Measurements from ENCODE around the gene CCDC175.

The CCDC175 gene

GRCh38 chr14:59588101-59588500, 11.5 kb upstream of the CCDC175 start:
- no peak for DNase-seq (ENCODE audit: low read depth, low spot score)
- no peaks in the 10 kb centered on the region for H3K36me3 ChIP-seq (ENCODE audit: insufficient read depth, low read length)
- H3K9me3 ChIP-seq (ENCODE audit: low read depth, low read length): no peaks in the 10 kb centered on the region
- TF ChIP-seq POLR2AphosphoS5 (IDR thresholded peaks at IDR 0.05; ENCODE audit: borderline replicate concordance, low read depth, low read length) (no peak), EZH2 (IDR thresholded peaks at IDR 0.05) (no peak), FOXP2 (optimal IDR thresholded peaks at IDR 0.05; ENCODE audit: control extremely low read depth, extremely low read length, insufficient read depth) (no peak)
- H3K4me3 ChIP-seq: no peak overlapping the region
- no peak overlapping the region for H3K27ac ChIP-seq
- H3K9ac ChIP-seq (ENCODE audit: insufficient read length): no peak overlapping the region

DNA sequence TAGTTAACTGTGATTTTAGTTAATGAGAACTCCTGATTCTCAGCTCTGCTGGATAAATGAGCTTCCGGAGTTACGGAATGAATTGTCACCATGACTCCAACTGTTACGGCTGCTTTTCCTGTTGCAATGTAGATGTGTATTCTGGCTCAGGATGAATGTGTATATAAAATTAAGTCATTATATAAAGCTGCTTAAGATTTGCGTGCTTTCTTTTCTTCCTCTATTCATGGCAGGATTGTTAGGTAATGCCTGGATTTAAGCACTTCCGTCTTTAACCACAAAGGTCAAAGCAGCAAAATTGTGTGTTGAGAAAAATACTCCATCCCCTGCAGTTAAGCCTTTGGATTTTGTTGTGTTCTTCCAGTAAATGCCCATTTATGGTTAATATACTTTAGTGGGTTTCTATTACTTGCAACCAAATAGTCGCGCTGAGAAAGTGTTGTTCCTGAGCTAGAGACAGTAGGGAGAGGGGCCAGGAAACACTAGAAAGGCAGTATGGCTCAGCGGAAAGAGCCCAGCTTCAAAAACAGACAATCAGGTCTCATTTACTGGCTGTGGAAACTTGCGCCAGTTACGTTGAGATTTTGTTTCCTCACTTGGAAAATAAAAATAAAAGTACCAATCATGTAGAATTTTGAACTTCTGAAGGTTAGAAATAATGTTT, 9.4 kb upstream of the CCDC175 start:
- TF ChIP-seq EZH2 (IDR thresholded peaks at IDR 0.05): no peak
- peak; percentile 47; the same call in 1 of the 2 replicates for TF ChIP-seq POLR2AphosphoS5 (IDR thresholded peaks at IDR 0.05; ENCODE audit: borderline replicate concordance, low read depth, low read length)
- peak; percentile 72 for TF ChIP-seq FOXP2 (optimal IDR thresholded peaks at IDR 0.05; ENCODE audit: control extremely low read depth, extremely low read length, insufficient read depth)
- H3K4me3 ChIP-seq: peak overlapping the region; percentile 58
- peak; percentile 93 for DNase-seq (ENCODE audit: low read depth, low spot score)
- H3K9me3 ChIP-seq (ENCODE audit: low read depth, low read length): no peaks in the 10 kb centered on the region
- H3K27ac ChIP-seq: peak overlapping the region; percentile 88
- H3K36me3 ChIP-seq (ENCODE audit: insufficient read depth, low read length): no peaks in the 10 kb centered on the region
- peak overlapping the region; percentile 72 for H3K9ac ChIP-seq (ENCODE audit: insufficient read length)

DNA sequence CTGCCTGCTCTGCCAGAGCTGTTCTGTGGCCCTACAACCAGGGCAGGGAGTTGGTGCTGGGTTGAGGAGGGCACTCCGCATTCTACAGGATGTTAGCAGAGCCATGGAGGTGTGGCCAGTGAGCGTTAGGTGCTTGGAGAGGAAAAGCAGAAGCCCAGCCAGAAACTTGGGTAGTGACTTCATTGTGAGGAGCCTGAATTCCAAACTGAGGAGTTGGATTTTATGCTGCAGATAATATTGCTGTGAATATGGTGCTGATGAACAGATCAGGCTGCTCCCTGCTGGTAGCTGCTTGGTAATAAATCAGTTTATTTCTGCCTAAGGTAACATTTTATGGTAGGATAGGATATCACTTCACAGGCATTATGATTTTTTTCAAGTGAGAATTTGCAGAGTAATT, 7.1 kb upstream of the CCDC175 start:
- Histone ChIP-seq H3K9ac (ENCODE audit: insufficient read length) (no peak overlapping the region), H3K9me3 (ENCODE audit: low read depth, low read length) (no peaks in the 10 kb centered on the region), H3K27ac (no peak overlapping the region), H3K4me3 (0 out of 2 replicates have a peak overlapping the region, but pooled peaks have one; percentile 13), H3K36me3 (ENCODE audit: insufficient read depth, low read length) (no peaks in the 10 kb centered on the region)
- peak; percentile 40 for DNase-seq (ENCODE audit: low read depth, low spot score)
- TF ChIP-seq EZH2 (IDR thresholded peaks at IDR 0.05) (no peak), POLR2AphosphoS5 (IDR thresholded peaks at IDR 0.05; ENCODE audit: borderline replicate concordance, low read depth, low read length) (no peak; the same call in 1 of the 2 replicates), FOXP2 (optimal IDR thresholded peaks at IDR 0.05; ENCODE audit: control extremely low read depth, extremely low read length, insufficient read depth) (no peak)

- no peak overlapping the region for H3K9ac ChIP-seq (ENCODE audit: insufficient read length)
- H3K36me3 ChIP-seq (ENCODE audit: insufficient read depth, low read length): no peaks in the 10 kb centered on the region
- no peaks in the 10 kb centered on the region for H3K9me3 ChIP-seq (ENCODE audit: low read depth, low read length)
- H3K27ac ChIP-seq: no peak overlapping the region
- no peak overlapping the region for H3K4me3 ChIP-seq
- no peak for DNase-seq (ENCODE audit: low read depth, low spot score)
- TF ChIP-seq EZH2 (IDR thresholded peaks at IDR 0.05) (no peak), POLR2AphosphoS5 (IDR thresholded peaks at IDR 0.05; ENCODE audit: borderline replicate concordance, low read depth, low read length) (no peak), FOXP2 (optimal IDR thresholded peaks at IDR 0.05; ENCODE audit: control extremely low read depth, extremely low read length, insufficient read depth) (no peak)
Measured at GRCh38 chr14:59582845-59583509, 6.4 kb upstream of the CCDC175 start.

DNA sequence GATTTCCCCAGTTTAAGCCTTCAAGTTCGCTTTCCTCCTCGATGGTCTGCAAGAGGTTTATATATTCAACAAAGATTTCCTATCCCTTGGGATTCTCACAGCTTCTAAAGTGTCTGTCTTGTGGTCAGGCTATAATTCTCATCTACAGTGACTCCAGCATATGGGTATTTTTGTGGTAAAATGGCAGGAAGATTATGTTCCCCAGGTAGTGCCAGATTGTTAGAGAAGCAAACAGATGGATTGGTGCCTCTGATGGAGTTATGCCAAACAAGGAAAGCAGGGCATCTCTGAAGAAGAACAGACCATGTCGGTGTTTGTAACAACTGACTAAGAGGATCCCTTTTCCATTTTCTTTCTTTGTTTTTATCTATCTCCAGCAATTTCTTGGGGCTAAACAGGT, 5.5 kb upstream of the CCDC175 start:
- DNase-seq (ENCODE audit: low read depth, low spot score): no peak
- no peak overlapping the region for H3K4me3 ChIP-seq

GRCh38 chr14:59580911-59581310, 4.3 kb upstream of the CCDC175 start:
- Histone ChIP-seq H3K9me3 (ENCODE audit: low read depth, low read length) (no peaks in the 10 kb centered on the region), H3K9ac (ENCODE audit: insufficient read length) (no peak overlapping the region), H3K36me3 (ENCODE audit: insufficient read depth, low read length) (no peaks in the 10 kb centered on the region), H3K4me3 (no peak overlapping the region), H3K27ac (no peak overlapping the region)
- no peak for DNase-seq (ENCODE audit: low read depth, low spot score)
- no peak for TF ChIP-seq EZH2 (IDR thresholded peaks at IDR 0.05)
- TF ChIP-seq POLR2AphosphoS5 (IDR thresholded peaks at IDR 0.05; ENCODE audit: borderline replicate concordance, low read depth, low read length): no peak
- no peak for TF ChIP-seq FOXP2 (optimal IDR thresholded peaks at IDR 0.05; ENCODE audit: control extremely low read depth, extremely low read length, insufficient read depth)

More for the DNA sequence above, 5.5 kb upstream of the CCDC175 start:
- TF ChIP-seq POLR2AphosphoS5 (IDR thresholded peaks at IDR 0.05; ENCODE audit: borderline replicate concordance, low read depth, low read length) (no peak), FOXP2 (optimal IDR thresholded peaks at IDR 0.05; ENCODE audit: control extremely low read depth, extremely low read length, insufficient read depth) (no peak), EZH2 (IDR thresholded peaks at IDR 0.05) (no peak)
- Histone ChIP-seq H3K9me3 (ENCODE audit: low read depth, low read length) (no peaks in the 10 kb centered on the region), H3K36me3 (ENCODE audit: insufficient read depth, low read length) (no peaks in the 10 kb centered on the region), H3K27ac (no peak overlapping the region), H3K9ac (ENCODE audit: insufficient read length) (no peak overlapping the region)

- no peak overlapping the region for H3K4me3 ChIP-seq
- no peak for TF ChIP-seq EZH2 (IDR thresholded peaks at IDR 0.05)
- TF ChIP-seq FOXP2 (optimal IDR thresholded peaks at IDR 0.05; ENCODE audit: control extremely low read depth, extremely low read length, insufficient read depth): no peak
- no peak for TF ChIP-seq POLR2AphosphoS5 (IDR thresholded peaks at IDR 0.05; ENCODE audit: borderline replicate concordance, low read depth, low read length)
- H3K36me3 ChIP-seq (ENCODE audit: insufficient read depth, low read length): no peaks in the 10 kb centered on the region
- no peak overlapping the region for H3K9ac ChIP-seq (ENCODE audit: insufficient read length)
- no peaks in the 10 kb centered on the region for H3K9me3 ChIP-seq (ENCODE audit: low read depth, low read length)
- no peak overlapping the region for H3K27ac ChIP-seq
- DNase-seq (ENCODE audit: low read depth, low spot score): no peak
Measured at GRCh38 chr14:59570122-59570521, 6.5 kb downstream of the CCDC175 start.

GRCh38 chr14:59566725-59567124, 9.9 kb downstream of the CCDC175 start:
- H3K9ac ChIP-seq (ENCODE audit: insufficient read length): no peak overlapping the region
- H3K36me3 ChIP-seq (ENCODE audit: insufficient read depth, low read length): no peaks in the 10 kb centered on the region
- H3K4me3 ChIP-seq: no peak overlapping the region
- DNase-seq (ENCODE audit: low read depth, low spot score): no peak
- no peak overlapping the region for H3K27ac ChIP-seq
- H3K9me3 ChIP-seq (ENCODE audit: low read depth, low read length): no peaks in the 10 kb centered on the region
- no peak for TF ChIP-seq FOXP2 (optimal IDR thresholded peaks at IDR 0.05; ENCODE audit: control extremely low read depth, extremely low read length, insufficient read depth)
- TF ChIP-seq EZH2 (IDR thresholded peaks at IDR 0.05): no peak
- no peak for TF ChIP-seq POLR2AphosphoS5 (IDR thresholded peaks at IDR 0.05; ENCODE audit: borderline replicate concordance, low read depth, low read length)
